AG10803 (cell line): Measurements from ENCODE around the gene SCNN1B.

Experiments used
- DNase-seq: peaks from one replicate; pipeline ENCODE4 v3.0.0; 2010; ENCODE audit warnings: low read depth
- H3K4me3 ChIP-seq: 2 replicates; pipeline ENCODE4 v1.5.1; 2011; ENCODE audit warnings: mild to moderate bottlenecking, low read length, control low read depth
- TF ChIP-seq, protein P1 (sequence below): conservative IDR thresholded peaks from 2 replicates; pipeline ENCODE4 v1.5.1; 2011; ENCODE audit warnings: mild to moderate bottlenecking, low read length, control low read depth, inconsistent platforms

The SCNN1B gene

GRCh38 chr16:23353440-23353839 lies 51.3 kb downstream of the SCNN1B start:
- DNase-seq, result no peak
- TF ChIP-seq, protein P1, sequence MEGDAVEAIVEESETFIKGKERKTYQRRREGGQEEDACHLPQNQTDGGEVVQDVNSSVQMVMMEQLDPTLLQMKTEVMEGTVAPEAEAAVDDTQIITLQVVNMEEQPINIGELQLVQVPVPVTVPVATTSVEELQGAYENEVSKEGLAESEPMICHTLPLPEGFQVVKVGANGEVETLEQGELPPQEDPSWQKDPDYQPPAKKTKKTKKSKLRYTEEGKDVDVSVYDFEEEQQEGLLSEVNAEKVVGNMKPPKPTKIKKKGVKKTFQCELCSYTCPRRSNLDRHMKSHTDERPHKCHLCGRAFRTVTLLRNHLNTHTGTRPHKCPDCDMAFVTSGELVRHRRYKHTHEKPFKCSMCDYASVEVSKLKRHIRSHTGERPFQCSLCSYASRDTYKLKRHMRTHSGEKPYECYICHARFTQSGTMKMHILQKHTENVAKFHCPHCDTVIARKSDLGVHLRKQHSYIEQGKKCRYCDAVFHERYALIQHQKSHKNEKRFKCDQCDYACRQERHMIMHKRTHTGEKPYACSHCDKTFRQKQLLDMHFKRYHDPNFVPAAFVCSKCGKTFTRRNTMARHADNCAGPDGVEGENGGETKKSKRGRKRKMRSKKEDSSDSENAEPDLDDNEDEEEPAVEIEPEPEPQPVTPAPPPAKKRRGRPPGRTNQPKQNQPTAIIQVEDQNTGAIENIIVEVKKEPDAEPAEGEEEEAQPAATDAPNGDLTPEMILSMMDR, result no peak
- no peak overlapping the region for H3K4me3 ChIP-seq

DNA sequence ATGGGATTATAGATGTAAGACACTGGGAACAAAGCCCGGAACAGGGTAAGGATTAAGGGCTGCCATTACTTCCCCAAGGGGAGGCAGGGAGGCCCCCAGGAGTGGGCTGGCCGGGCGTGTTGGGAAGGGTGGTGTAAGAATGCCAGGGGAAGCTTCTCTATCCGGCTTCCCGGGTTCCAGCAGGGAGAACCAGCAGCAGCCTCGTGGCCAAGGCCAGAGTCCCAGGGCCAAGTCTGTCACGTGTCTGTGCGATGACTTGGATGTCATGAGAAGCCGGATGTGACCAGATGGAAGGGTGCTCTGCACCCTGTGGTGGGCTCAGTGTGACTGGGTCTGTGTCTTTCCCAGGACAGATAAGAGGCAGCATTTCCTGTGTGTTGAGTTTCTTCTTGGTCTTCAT lies 52.1 kb downstream of the SCNN1B start:
- DNase-seq, result no peak
- H3K4me3 ChIP-seq, result no peak overlapping the region
- TF ChIP-seq, protein P1, result no peak

GRCh38 chr16:23355106-23355670 lies 53.1 kb downstream of the SCNN1B start:
- DNase-seq, result no peak
- no peak overlapping the region for H3K4me3 ChIP-seq
- TF ChIP-seq, protein P1, result no peak

DNA sequence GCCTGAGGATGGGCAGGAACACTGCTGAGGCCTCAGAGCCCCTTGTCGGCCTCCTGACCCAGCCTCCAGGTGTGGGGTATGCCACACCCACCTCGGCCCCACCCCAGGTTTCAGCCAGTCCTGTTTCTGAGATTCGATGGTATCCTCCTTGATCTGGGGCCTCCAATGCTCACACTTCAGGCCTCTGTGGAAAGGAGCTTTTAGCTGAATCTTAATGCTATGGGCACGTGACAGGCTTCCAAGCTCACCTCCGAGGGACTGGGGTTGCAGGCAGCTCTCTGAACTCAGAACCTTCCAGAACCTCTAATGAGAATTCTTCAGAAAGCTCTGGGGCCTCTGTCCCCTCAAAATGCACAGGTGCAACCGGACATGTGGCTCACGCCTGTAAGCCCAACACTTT lies 54.8 kb downstream of the SCNN1B start:
- H3K4me3 ChIP-seq, result no peak overlapping the region
- no peak for DNase-seq
- TF ChIP-seq, protein P1, result no peak

DNA sequence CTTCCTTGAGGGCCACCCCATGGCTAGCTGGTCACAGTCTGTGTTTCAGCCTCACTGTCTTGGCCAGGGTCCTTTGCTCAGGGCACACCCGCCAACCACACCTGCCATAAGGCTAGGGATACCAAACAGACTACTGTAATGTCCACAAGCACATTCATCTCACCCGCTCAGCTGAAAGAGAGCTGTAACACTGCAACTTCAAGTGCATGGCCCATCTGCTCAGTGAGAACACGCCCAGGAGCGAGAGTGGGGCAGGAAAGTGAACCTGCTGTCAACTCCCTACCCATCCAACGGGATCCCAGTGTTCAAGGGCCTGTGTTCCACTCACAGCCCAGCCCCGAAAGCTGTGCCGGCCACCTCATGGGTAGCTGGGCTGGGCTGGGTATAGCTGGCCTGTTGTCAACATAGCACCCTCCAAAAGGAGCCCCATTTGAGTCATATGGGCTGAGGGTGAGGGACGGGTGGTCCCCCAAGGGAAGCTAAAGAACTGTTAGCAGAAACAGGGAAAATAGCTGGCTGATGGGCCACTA lies 55.7 kb downstream of the SCNN1B start:
- TF ChIP-seq, protein P1, result no peak
- H3K4me3 ChIP-seq, result no peak overlapping the region
- DNase-seq, result no peak

DNA sequence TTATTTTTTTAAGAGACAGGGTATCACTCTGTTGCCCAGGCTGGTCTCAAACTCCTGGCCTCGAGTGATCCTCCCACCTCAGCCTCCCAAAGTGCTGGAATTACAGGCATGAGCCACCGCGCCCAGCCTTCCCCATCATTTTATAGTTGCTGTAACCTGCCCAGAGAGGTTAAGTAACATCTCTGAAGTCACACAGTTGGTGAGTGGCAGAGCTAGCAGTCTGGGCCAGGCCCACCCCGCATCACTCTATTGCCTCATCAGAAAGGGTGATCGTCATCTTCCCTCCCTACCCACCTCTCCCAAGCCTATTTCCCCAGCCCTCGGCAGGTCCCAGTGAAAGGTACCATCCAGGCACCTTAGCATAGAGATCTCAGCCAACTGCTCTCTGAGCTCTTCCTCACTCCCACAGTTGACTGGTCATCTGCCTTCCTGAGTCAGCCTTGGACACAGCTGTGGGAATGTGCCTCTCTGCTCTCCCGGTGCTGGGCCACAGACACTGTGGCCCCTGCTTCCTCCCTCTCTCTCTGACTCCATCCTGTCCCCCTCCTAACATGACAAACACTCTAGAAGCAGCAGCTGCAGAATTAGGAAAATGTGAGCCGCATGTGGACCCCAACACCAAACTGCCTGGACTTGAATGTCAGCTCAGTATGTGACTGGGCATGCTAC lies 57.1 kb downstream of the SCNN1B start:
- TF ChIP-seq, protein P1, result no peak
- H3K4me3 ChIP-seq, result no peak overlapping the region
- DNase-seq, result no peak
